BLaER1 treated with 17β-estradiol and CSF1 and Interleukin-3, amounts not matched to agents 10 nM and 100 nM (cell line): ENCODE measurements around the gene WASF2.
"Not testable (repeated sequence)": the region's sequence is repeated elsewhere in the genome, so short reads cannot be mapped to it uniquely, and the experiment has no call there.

Experiments used
- H3K27ac ChIP-seq, 11 experiments: shearing (Covaris generic); formaldehyde crosslinking; 2 replicates each; pipeline ENCODE4 v1.8.1; 2022
- H3K27me3 ChIP-seq, 11 experiments: shearing (Covaris generic); formaldehyde crosslinking; 2 replicates each; pipeline ENCODE4 v1.8.1; 2022
- H3K36me3 ChIP-seq, 11 experiments: shearing (Covaris generic); formaldehyde crosslinking; 2 replicates each; pipeline ENCODE4 v1.8.1; 2022
- H3K4me1 ChIP-seq, 10 experiments: shearing (Covaris generic); formaldehyde crosslinking; 2 replicates each; pipeline ENCODE4 v1.8.1; 2022
- H3K4me2 ChIP-seq, 11 experiments: shearing (Covaris generic); formaldehyde crosslinking; 2 replicates each; pipeline ENCODE4 v1.8.1; 2022
- H3K4me3 ChIP-seq, 10 experiments: shearing (Covaris generic); formaldehyde crosslinking; 2 replicates each; pipeline ENCODE4 v1.8.1; 2022
- H3K9ac ChIP-seq, 11 experiments: shearing (Covaris generic); formaldehyde crosslinking; 2 replicates each; pipeline ENCODE4 v1.8.1; 2022
- H3K9me3 ChIP-seq, 11 experiments: shearing (Covaris generic); formaldehyde crosslinking; replicated peaks in 1 of 11; 2 replicates each; pipeline ENCODE4 v1.8.1; 2022
- H4K20me1 ChIP-seq, 11 experiments: shearing (Covaris generic); formaldehyde crosslinking; 2 replicates each; pipeline ENCODE4 v1.8.1; 2022
- Cebpa-rat ChIP-seq, 11 experiments: shearing (Covaris generic); IDR thresholded peaks; 2 replicates each; pipeline ENCODE4 v1.8.1; 2022

Gene WASF2

GRCh38 chr1:27489973-27490741 lies at the start of gene WASF2:
Gene WASF2, minus strand, starts transcription at chr1:27490167. Its CDS starts 61,277 bp downstream, at chr1:27428890.
- Histone ChIP-seq H3K4me3 (peak within 1 kb of the TSS; percentile 98 to 100 (median 99)), H3K9ac (peak within 1 kb of the TSS; percentile 93 to 99 (median 98)), H3K4me1 (peaks cover 41 to 60% (median 52%) of the 10 kb centered on the region in 10 experiments), H3K27ac (peak within 1 kb of the TSS; percentile 90 to 100 (median 98)), H3K9me3 (no peaks in the 10 kb centered on the region), H4K20me1 (peaks cover 8 to 33% (median 16%) of the 10 kb centered on the region in 11 experiments; a peak in 17 of 22 replicates), H3K4me2 (peak within 1 kb of the TSS; percentile 78 to 95 (median 88)), H3K36me3 (peaks cover 2 to 16% (median 9%) of the 10 kb centered on the region in 11 experiments; a peak in 19 of 22 replicates), H3K27me3 (no peaks in the 10 kb centered on the region)
- TF ChIP-seq Cebpa-rat (IDR thresholded peaks at IDR 0.05) = no peak

GRCh38 chr1:27538793-27539192 lies 48.8 kb upstream of the WASF2 start:
- Histone ChIP-seq H3K9me3 (no peaks in the 10 kb centered on the region), H3K4me3 (no peak overlapping the region), H3K4me1 (peaks cover 22 to 90% (median 72%) of the 10 kb centered on the region in 10 experiments), H3K27me3 (no peaks in the 10 kb centered on the region), H3K9ac (peak overlapping the region in 2 of 11 experiments; percentile 2; a peak in 2 of 22 replicates), H3K4me2 (peak overlapping the region in 7 of 11 experiments; percentile 8 to 70 (median 49); a peak in 12 of 22 replicates), H3K27ac (no peak overlapping the region; a peak in 1 of 22 replicates), H4K20me1 (peaks cover 24 to 92% (median 62%) of the 10 kb centered on the region in 11 experiments; a peak in 18 of 22 replicates), H3K36me3 (peaks cover 44 to 97% (median 77%) of the 10 kb centered on the region in 11 experiments)
- no peak for TF ChIP-seq Cebpa-rat (IDR thresholded peaks at IDR 0.05)

- H3K4me3 ChIP-seq, H3K9me3 ChIP-seq, H3K27ac ChIP-seq, H3K27me3 ChIP-seq: not testable (repeated sequence)
- H4K20me1 ChIP-seq = peaks cover 24 to 92% (median 57%) of the 10 kb centered on the region in 11 experiments; a peak in 18 of 22 replicates
- H3K36me3 ChIP-seq = peaks cover 43 to 97% (median 77%) of the 10 kb centered on the region in 11 experiments; a peak in 21 of 22 replicates
- H3K4me2 ChIP-seq = peak overlapping the region in 7 of 11 experiments; percentile 8 to 70 (median 49); a peak in 12 of 22 replicates
- peaks cover 26 to 90% (median 70%) of the 10 kb centered on the region in 10 experiments for H3K4me1 ChIP-seq
- H3K9ac ChIP-seq = 0 out of 22 replicates have a peak overlapping the region, but pooled peaks of 2 of the 11 experiments have one; percentile 2
Measured at GRCh38 chr1:27538305-27538676, 48.3 kb upstream of the WASF2 start.

- Histone ChIP-seq H3K4me3 (no peak overlapping the region), H3K4me1 (peaks cover 40 to 90% (median 71%) of the 10 kb centered on the region in 10 experiments), H3K4me2 (no peak overlapping the region; a peak in 1 of 22 replicates), H3K36me3 (peaks cover 27 to 90% (median 66%) of the 10 kb centered on the region in 11 experiments; a peak in 21 of 22 replicates), H3K9ac (peak overlapping the region in 1 of 11 experiments; percentile 22; a peak in 1 of 22 replicates), H3K9me3 (no peaks in the 10 kb centered on the region), H3K27ac (no peak overlapping the region), H4K20me1 (peaks cover 17 to 87% (median 49%) of the 10 kb centered on the region in 11 experiments; a peak in 18 of 22 replicates), H3K27me3 (no peaks in the 10 kb centered on the region)
- TF ChIP-seq Cebpa-rat (IDR thresholded peaks at IDR 0.05) = no peak
Measured at GRCh38 chr1:27536767-27537166, 46.8 kb upstream of the WASF2 start.

- peak overlapping the region in 2 of 11 experiments; percentile 8 to 30; a peak in 2 of 22 replicates for H3K27ac ChIP-seq
- TF ChIP-seq Cebpa-rat (IDR thresholded peaks at IDR 0.05) = no peak
- peaks cover 41 to 92% (median 72%) of the 10 kb centered on the region in 10 experiments for H3K4me1 ChIP-seq
- H3K27me3 ChIP-seq = no peaks in the 10 kb centered on the region
- peaks cover 26 to 84% (median 62%) of the 10 kb centered on the region in 11 experiments; a peak in 21 of 22 replicates for H3K36me3 ChIP-seq
- H3K9me3 ChIP-seq = no peaks in the 10 kb centered on the region
- peaks cover 17 to 81% (median 47%) of the 10 kb centered on the region in 11 experiments; a peak in 18 of 22 replicates for H4K20me1 ChIP-seq
- H3K9ac ChIP-seq = peak overlapping the region in 2 of 11 experiments; percentile 0 to 16; a peak in 2 of 22 replicates
- no peak overlapping the region for H3K4me3 ChIP-seq
- peak overlapping the region in 2 of 11 experiments; percentile 29 to 43; a peak in 2 of 22 replicates for H3K4me2 ChIP-seq
Measured at GRCh38 chr1:27536010-27536757, 46.2 kb upstream of the WASF2 start.

- Histone ChIP-seq H3K36me3 (peaks cover 26 to 76% (median 56%) of the 10 kb centered on the region in 11 experiments; a peak in 21 of 22 replicates), H4K20me1 (peaks cover 15 to 73% (median 41%) of the 10 kb centered on the region in 11 experiments; a peak in 18 of 22 replicates), H3K4me3 (no peak overlapping the region), H3K4me2 (peak overlapping the region in 2 of 11 experiments; percentile 29 to 43; a peak in 3 of 22 replicates), H3K27me3 (no peaks in the 10 kb centered on the region), H3K4me1 (peaks cover 44 to 90% (median 73%) of the 10 kb centered on the region in 10 experiments), H3K9me3 (no peaks in the 10 kb centered on the region), H3K27ac (peak overlapping the region in 2 of 11 experiments; percentile 8 to 30; a peak in 3 of 22 replicates), H3K9ac (peak overlapping the region in 2 of 11 experiments; percentile 11 to 16; a peak in 2 of 22 replicates)
- TF ChIP-seq Cebpa-rat (IDR thresholded peaks at IDR 0.05) = no peak
Measured at GRCh38 chr1:27535386-27535785, 45.4 kb upstream of the WASF2 start.

- Histone ChIP-seq H3K4me3 (no peak overlapping the region), H3K27ac (peak overlapping the region in 10 of 11 experiments; percentile 25 to 67 (median 54); a peak in 18 of 22 replicates), H3K9ac (peak overlapping the region; percentile 4 to 59 (median 25); a peak in 13 of 22 replicates), H3K4me2 (peak overlapping the region; percentile 52 to 84 (median 77)), H3K9me3 (no peaks in the 10 kb centered on the region), H3K4me1 (peaks cover 69 to 90% (median 84%) of the 10 kb centered on the region in 10 experiments), H4K20me1 (peaks cover 10 to 53% (median 21%) of the 10 kb centered on the region in 11 experiments; a peak in 18 of 22 replicates), H3K27me3 (no peaks in the 10 kb centered on the region), H3K36me3 (peaks cover 14 to 47% (median 40%) of the 10 kb centered on the region in 11 experiments; a peak in 21 of 22 replicates)
- TF ChIP-seq Cebpa-rat (IDR thresholded peaks at IDR 0.05) = no peak
Measured at GRCh38 chr1:27531959-27532685, 42.2 kb upstream of the WASF2 start.
